Fibroblast of villous mesenchyme (primary cell): ENCODE data around the gene CIC. TPM values are rescaled to one million over a fixed set of nuclear protein-coding genes. Genes with fewer than 3 reads are reported as not detected.

Source experiments
- DNase-seq: peaks from one replicate; pipeline ENCODE4 v3.0.0-alpha.2; 2010; ENCODE audit warnings: low read depth
- H3K4me3 ChIP-seq: 2 replicates; pipeline ENCODE4 v1.5.1; 2011; ENCODE audit warnings: low read depth, mild to moderate bottlenecking, low read length
- total RNA-seq: library from RNA; depleted of rRNA; stranded (reverse); fragments of >200 nt; gene quantifications from 2 replicates; pipeline ENCODE4 v1.2.3, GENCODE V29; 2012
- TF ChIP-seq, protein P1 (sequence below): IDR thresholded peaks from 2 replicates; pipeline ENCODE4 v1.5.1; 2012; ENCODE audit warnings: low read depth, mild to moderate bottlenecking, low read length; ENCODE audit not compliant: insufficient read depth

Gene CIC
- total RNA-seq, 1 donor: 23.7 TPM

DNA sequence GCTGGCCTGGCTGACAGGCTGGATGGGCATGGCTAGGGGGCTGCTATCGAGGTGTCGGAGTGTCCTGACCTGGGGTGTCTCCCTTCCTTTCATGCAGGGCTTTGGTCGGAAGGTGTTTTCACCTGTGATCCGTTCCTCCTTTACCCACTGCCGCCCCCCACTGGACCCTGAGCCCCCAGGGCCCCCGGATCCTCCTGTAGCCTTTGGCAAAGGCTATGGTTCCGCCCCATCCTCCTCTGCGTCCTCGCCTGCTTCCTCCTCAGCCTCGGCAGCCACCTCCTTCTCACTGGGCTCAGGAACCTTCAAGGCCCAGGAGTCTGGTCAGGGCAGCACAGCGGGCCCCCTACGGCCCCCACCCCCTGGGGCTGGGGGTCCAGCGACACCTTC, 21.1 kb downstream of the CIC start:
- DNase-seq: no peak
- TF ChIP-seq, protein P1, sequence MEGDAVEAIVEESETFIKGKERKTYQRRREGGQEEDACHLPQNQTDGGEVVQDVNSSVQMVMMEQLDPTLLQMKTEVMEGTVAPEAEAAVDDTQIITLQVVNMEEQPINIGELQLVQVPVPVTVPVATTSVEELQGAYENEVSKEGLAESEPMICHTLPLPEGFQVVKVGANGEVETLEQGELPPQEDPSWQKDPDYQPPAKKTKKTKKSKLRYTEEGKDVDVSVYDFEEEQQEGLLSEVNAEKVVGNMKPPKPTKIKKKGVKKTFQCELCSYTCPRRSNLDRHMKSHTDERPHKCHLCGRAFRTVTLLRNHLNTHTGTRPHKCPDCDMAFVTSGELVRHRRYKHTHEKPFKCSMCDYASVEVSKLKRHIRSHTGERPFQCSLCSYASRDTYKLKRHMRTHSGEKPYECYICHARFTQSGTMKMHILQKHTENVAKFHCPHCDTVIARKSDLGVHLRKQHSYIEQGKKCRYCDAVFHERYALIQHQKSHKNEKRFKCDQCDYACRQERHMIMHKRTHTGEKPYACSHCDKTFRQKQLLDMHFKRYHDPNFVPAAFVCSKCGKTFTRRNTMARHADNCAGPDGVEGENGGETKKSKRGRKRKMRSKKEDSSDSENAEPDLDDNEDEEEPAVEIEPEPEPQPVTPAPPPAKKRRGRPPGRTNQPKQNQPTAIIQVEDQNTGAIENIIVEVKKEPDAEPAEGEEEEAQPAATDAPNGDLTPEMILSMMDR: no peak

DNA sequence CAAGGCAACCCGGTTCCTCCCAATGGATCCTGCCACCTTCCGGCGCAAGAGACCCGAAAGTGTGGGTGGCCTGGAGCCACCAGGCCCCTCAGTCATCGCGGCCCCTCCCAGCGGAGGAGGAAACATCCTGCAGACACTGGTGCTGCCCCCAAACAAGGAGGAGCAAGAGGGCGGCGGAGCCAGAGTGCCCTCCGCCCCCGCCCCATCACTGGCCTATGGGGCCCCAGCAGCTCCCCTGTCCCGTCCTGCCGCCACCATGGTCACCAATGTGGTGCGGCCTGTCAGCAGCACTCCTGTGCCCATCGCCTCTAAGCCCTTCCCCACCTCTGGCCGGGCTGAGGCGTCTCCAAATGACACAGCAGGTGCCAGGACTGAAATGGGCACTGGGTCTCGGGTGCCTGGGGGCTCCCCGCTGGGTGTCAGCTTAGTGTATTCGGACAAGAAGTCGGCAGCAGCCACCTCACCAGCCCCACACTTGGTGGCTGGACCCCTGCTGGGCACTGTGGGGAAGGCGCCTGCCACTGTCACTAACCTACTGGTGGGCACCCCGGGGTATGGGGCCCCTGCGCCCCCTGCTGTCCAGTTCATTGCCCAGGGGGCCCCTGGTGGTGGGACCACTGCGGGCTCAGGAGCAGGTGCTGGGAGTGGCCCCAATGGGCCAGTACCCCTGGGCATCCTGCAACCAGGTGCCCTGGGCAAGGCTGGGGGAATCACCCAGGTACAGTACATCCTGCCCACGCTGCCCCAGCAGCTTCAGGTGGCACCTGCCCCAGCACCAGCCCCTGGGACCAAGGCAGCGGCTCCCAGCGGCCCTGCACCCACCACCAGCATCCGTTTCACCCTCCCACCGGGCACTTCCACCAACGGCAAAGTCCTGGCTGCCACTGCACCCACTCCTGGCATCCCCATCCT, 21.7 kb downstream of the CIC start:
- no peak overlapping the region for H3K4me3 ChIP-seq
- no peak for DNase-seq
- TF ChIP-seq, protein P1: peak; percentile 59

More for the DNA sequence above, 21.1 kb downstream of the CIC start:
- no peak overlapping the region for H3K4me3 ChIP-seq

DNA sequence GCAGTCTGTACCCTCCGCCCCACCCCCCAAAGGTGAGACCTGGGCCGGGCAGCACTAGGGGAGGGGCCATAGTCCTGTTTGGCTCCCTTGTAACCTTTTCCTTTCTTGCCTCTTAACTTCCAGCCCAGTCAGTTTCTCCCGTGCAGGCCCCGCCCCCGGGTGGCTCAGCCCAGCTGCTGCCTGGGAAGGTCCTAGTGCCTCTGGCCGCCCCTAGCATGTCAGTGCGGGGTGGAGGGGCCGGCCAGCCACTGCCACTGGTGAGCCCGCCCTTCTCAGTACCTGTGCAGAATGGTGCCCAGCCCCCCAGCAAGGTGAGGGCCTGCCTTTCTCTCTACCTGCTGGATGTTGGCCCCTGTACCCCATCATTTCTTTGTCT, 22.4 kb downstream of the CIC start:
- no peak overlapping the region for H3K4me3 ChIP-seq
- TF ChIP-seq, protein P1: no peak
- no peak for DNase-seq

DNA sequence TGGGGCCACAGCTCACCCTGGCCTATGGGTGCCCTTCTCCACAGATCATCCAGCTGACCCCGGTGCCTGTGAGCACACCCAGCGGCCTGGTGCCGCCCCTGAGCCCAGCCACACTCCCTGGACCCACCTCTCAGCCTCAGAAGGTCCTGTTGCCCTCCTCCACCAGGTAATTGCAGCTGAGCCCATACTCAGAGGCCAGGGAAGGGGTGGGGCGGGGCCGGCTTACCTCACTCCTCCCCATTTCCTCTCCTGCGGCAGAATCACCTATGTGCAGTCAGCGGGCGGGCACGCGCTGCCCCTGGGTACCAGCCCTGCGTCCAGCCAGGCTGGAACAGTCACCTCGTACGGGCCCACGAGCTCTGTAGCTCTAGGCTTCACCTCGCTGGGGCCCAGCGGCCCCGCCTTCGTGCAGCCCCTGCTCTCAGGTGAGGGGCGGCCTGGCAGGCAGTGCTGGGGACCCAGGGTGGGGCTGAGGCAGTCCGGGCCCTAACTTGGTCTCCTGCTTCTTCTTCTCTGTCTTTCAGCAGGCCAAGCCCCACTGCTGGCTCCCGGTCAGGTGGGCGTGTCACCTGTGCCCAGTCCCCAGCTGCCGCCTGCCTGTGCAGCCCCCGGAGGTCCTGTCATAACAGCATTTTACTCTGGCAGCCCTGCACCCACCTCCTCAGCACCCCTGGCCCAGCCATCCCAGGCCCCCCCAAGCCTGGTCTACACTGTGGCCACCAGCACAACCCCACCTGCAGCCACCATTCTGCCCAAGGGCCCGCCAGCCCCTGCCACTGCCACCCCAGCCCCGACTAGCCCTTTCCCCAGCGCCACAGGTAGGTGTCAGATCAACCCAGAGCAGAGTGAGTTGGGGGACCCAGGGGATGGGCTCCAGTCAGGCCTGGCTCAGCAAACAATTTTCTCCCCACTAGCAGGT, 23.2 kb downstream of the CIC start:
- no peak overlapping the region for H3K4me3 ChIP-seq
- no peak for DNase-seq
- TF ChIP-seq, protein P1: no peak

DNA sequence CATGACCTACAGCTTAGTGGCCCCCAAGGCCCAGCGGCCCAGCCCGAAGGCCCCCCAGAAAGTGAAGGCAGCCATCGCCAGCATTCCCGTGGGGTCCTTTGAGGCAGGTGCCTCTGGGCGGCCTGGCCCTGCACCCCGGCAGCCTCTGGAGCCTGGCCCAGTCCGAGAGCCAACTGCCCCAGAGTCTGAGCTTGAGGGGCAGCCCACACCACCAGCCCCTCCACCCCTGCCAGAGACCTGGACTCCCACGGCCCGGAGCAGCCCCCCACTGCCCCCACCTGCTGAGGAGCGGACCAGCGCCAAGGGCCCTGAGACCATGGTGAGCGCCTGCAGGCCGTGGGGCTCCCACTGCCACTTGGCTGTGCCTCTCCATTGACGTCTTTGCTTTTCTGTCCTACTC, 23.9 kb downstream of the CIC start:
- DNase-seq: no peak
- H3K4me3 ChIP-seq: no peak overlapping the region
- TF ChIP-seq, protein P1: no peak

DNA sequence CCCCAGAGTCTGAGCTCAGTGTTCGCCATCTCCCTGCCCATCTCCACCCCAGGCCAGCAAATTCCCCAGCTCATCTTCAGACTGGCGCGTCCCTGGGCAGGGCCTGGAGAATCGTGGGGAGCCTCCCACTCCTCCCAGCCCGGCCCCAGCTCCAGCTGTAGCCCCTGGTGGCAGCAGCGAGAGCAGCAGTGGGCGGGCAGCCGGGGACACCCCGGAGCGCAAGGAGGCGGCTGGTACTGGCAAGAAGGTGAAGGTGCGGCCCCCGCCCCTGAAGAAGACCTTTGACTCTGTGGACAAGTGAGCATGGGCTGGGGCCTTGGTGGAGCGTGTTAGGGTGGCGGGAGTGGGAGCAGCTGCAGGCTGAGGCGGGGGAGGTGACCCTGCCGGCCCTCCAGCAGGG, 24.5 kb downstream of the CIC start:
- no peak overlapping the region for H3K4me3 ChIP-seq
- TF ChIP-seq, protein P1: peak; percentile 6
- no peak for DNase-seq
